IPS DF 6.9 (cell line): ENCODE results near the gene KIAA0232.

Source experiments
- DNase-seq: peaks from one replicate; pipeline ENCODE4 v3.0.0-alpha.2; 2013; ENCODE audit warnings: low read depth, low spot score
- H3K27ac ChIP-seq: one replicate; pipeline ENCODE4 v1.5.1; 2013; ENCODE audit warnings: low read length, control low read depth
- H3K27me3 ChIP-seq: 2 replicates; pipeline ENCODE4 v1.6.1; 2013; ENCODE audit warnings: mild to moderate bottlenecking, low read length; ENCODE audit not compliant: control insufficient read depth, insufficient read depth
- H3K36me3 ChIP-seq: 2 replicates; pipeline ENCODE4 v1.6.1; 2013; ENCODE audit warnings: low read length; ENCODE audit not compliant: control insufficient read depth, insufficient read depth
- H3K4me1 ChIP-seq: 2 replicates; pipeline ENCODE4 v1.6.1; 2013; ENCODE audit warnings: low read length; ENCODE audit not compliant: control insufficient read depth, insufficient read depth
- H3K4me3 ChIP-seq: 2 replicates; pipeline ENCODE4 v1.5.1; 2013; ENCODE audit warnings: mild to moderate bottlenecking, low read length
- H3K9me3 ChIP-seq: 2 replicates; pipeline ENCODE4 v1.6.1; 2013; ENCODE audit warnings: low read length, inconsistent platforms; ENCODE audit not compliant: control insufficient read depth, insufficient read depth
- WGBS: extraction: QIAGEN DNeasy Blood & Tissue Kit; methylation state at CpG from one replicate; pipeline ENCODE4 v1.1.7; 2013; ENCODE audit warnings: mixed read lengths, missing lambda C conversion rate; ENCODE audit not compliant: insufficient read length, insufficient coverage; 5-methylcytosine and 5-hydroxymethylcytosine counted together

KIAA0232 gene

GRCh38 chr4:6782147-6782845, at the start of gene KIAA0232:
KIAA0232 (plus strand) TSS chr4:6782727; CDS start chr4:6824454, 41,727 bp downstream.
- no peaks in the 10 kb centered on the region for H3K36me3 ChIP-seq
- H3K4me3 ChIP-seq = peak within 1 kb of the TSS; percentile 98
- no peak within 1 kb of the TSS for H3K27ac ChIP-seq
- H3K9me3 ChIP-seq = no peaks in the 10 kb centered on the region
- no CpG with 5 or more reads among the region's 100 CpGs for WGBS
- peaks cover 3% of the 10 kb centered on the region; the same call in 1 of the 2 replicates for H3K4me1 ChIP-seq
- no peaks in the 10 kb centered on the region for H3K27me3 ChIP-seq
- DNase-seq = no peak

DNA sequence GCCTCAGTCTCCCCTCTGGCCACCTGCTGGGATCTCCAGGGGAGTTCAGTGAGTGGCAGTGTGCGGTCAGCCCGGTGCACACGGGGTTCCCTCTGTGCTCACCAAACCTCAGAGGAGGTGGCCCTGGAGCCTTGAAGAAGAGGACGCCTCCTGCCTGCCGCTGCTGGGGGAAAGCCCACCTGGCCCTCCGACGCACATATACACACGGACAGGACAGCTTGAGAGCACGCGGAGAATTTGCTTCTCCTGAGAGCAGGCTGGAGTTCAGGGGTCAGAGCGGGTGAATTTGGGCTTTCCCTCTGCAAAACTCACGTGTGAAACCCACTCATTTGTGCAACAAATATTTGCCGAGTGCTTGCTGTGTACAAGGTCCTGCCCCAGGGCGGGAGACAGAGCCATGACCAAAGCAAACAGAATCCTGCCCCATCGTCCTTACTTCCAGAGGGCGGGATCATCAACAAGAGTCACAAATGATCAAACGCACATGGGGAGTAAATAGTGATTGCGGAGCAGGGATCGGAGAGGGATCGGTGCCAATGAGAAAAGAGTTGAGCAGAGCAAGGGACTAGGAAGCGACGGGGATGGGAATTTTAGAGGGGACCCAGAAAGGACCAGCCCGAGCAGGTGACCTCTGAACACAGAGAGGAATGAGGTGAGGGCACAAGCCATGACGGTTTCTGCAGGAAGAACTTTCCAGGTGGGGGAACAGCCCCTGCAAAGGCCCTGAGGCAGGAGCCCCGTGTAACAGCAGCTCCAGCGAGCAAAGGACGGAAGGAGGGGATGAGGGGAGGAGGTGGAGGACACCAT, 49.0 kb upstream of the KIAA0232 start:
- no peaks in the 10 kb centered on the region for H3K9me3 ChIP-seq
- H3K27ac ChIP-seq = no peak overlapping the region
- WGBS = no CpG with 5 or more reads among the region's 27 CpGs
- no peak for DNase-seq
- no peaks in the 10 kb centered on the region for H3K27me3 ChIP-seq
- H3K36me3 ChIP-seq = no peaks in the 10 kb centered on the region
- no peak overlapping the region for H3K4me3 ChIP-seq
- no peaks in the 10 kb centered on the region for H3K4me1 ChIP-seq

DNA sequence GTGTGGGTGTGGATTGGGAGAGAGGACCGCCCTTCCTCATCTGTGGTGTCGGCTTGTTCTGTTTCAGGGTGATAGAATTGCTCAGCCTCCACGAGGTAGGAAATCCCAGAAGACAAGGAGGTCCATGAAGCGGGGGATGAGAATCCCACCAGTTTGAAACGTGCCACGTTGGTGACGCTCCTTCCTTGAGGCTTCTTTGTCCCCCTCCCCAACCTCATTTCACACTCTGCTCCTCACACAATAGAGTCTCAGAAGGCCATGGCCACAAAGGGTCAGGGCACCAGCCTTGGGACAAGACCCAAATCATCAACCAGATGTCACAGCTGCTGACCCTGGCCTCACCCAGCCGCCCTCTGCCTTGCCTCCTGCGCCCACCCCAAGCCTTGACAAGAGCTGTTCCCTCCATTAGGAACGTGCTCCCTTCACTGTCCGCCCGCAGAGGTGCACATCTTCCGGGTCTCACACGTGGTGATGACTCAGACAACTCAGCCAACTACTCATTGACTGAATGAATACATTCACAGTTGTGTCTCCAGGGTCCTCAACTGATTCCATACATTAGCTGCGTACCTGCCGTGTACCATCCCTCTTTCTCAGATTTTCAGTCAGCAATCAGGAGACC, 48.3 kb upstream of the KIAA0232 start:
- no peak overlapping the region for H3K4me3 ChIP-seq
- no peaks in the 10 kb centered on the region for H3K4me1 ChIP-seq
- no peaks in the 10 kb centered on the region for H3K36me3 ChIP-seq
- no peak overlapping the region for H3K27ac ChIP-seq
- DNase-seq = no peak
- H3K27me3 ChIP-seq = no peaks in the 10 kb centered on the region
- no CpG with 5 or more reads among the region's 16 CpGs for WGBS
- no peaks in the 10 kb centered on the region for H3K9me3 ChIP-seq

DNA sequence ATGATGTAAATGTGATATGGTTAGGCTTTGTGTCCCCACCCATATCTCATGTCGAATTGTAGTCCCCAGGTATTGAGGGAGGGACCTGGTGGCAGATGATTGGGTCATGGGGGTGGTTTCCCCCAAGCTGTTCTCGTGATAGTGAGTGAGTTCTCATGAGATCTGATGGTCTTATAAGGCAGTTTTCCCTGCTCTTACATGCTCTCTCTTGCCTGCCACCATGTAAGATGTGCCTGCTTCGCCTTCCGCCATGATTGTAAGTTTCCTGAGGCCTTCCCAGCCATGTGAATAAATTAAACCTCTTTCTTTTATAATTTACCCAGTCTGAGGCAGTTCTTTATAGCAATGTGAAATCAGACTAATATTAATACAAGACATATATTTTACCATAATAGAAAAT, 42.6 kb upstream of the KIAA0232 start:
- Histone ChIP-seq H3K27ac (no peak overlapping the region), H3K36me3 (no peaks in the 10 kb centered on the region), H3K9me3 (no peaks in the 10 kb centered on the region), H3K27me3 (no peaks in the 10 kb centered on the region), H3K4me1 (no peaks in the 10 kb centered on the region), H3K4me3 (no peak overlapping the region)
- no peak for DNase-seq
- no CpG with 5 or more reads among the region's 4 CpGs for WGBS

DNA sequence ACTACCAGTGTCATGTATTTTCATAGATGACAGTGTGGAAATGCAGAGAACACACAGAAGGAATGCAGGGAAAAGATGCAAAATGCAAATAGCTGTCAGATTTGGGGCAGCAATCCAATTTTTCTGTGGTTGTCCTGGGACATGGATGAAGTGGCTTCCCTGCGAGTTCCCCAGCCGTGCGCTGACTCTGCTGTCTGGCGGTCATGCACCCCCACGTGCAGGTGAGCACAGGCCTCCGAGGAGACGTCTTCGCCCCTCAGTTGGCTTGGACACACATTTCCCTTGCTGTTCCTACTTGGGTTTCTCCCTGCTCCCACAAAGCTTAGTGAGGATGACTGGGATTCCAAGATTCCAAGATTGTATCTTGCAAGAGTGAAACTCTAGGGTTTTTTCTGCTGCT, 42.2 kb upstream of the KIAA0232 start:
- H3K4me1 ChIP-seq = no peaks in the 10 kb centered on the region
- no peak overlapping the region for H3K4me3 ChIP-seq
- no peak overlapping the region for H3K27ac ChIP-seq
- H3K36me3 ChIP-seq = no peaks in the 10 kb centered on the region
- no peak for DNase-seq
- no CpG with 5 or more reads among the region's 8 CpGs for WGBS
- no peaks in the 10 kb centered on the region for H3K27me3 ChIP-seq
- no peaks in the 10 kb centered on the region for H3K9me3 ChIP-seq

- no peak for DNase-seq
- Histone ChIP-seq H3K27ac (no peak overlapping the region), H3K4me3 (no peak overlapping the region), H3K9me3 (no peaks in the 10 kb centered on the region), H3K27me3 (no peaks in the 10 kb centered on the region), H3K4me1 (no peaks in the 10 kb centered on the region), H3K36me3 (no peaks in the 10 kb centered on the region)
- 100% methylated on average over 1 of the region's 2 CpGs for WGBS
Measured at GRCh38 chr4:6742507-6742906, 40.0 kb upstream of the KIAA0232 start.

DNA sequence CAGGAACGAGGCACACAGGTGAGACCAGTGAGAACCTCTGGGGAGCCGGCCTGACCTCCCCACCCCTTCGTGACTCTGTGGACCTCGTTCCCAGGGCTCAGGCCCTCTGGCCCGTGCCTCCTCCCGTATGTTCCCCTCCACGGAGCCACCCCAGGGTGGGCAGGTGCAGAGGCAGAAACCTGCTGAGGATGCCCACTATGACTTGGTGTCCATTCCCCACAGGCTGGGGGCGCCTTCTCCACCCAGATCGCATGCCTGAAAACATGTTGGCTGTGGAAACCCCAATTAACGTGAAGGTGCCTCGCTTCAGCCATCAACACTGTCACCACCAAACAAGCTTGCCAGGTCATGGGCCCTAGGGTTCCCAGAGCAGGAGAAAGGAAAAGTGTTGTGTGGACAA, 39.5 kb upstream of the KIAA0232 start:
- H3K27ac ChIP-seq = no peak overlapping the region
- H3K36me3 ChIP-seq = no peaks in the 10 kb centered on the region
- no CpG with 5 or more reads among the region's 11 CpGs for WGBS
- DNase-seq = no peak
- H3K27me3 ChIP-seq = no peaks in the 10 kb centered on the region
- no peaks in the 10 kb centered on the region for H3K4me1 ChIP-seq
- H3K9me3 ChIP-seq = no peaks in the 10 kb centered on the region
- H3K4me3 ChIP-seq = no peak overlapping the region

- H3K4me1 ChIP-seq = no peaks in the 10 kb centered on the region
- no peak for DNase-seq
- H3K27ac ChIP-seq = no peak overlapping the region
- H3K27me3 ChIP-seq = no peaks in the 10 kb centered on the region
- WGBS = no CpG with 5 or more reads among the region's 20 CpGs
- no peaks in the 10 kb centered on the region for H3K9me3 ChIP-seq
- H3K36me3 ChIP-seq = no peaks in the 10 kb centered on the region
- H3K4me3 ChIP-seq = no peak overlapping the region
Measured at GRCh38 chr4:6746721-6747293, 35.7 kb upstream of the KIAA0232 start.

GRCh38 chr4:6747294-6748051, 35.1 kb upstream of the KIAA0232 start:
- Histone ChIP-seq H3K36me3 (no peaks in the 10 kb centered on the region), H3K4me3 (no peak overlapping the region), H3K9me3 (no peaks in the 10 kb centered on the region), H3K27ac (no peak overlapping the region), H3K4me1 (no peaks in the 10 kb centered on the region), H3K27me3 (no peaks in the 10 kb centered on the region)
- WGBS = no CpG with 5 or more reads among the region's 11 CpGs
- DNase-seq = no peak

DNA sequence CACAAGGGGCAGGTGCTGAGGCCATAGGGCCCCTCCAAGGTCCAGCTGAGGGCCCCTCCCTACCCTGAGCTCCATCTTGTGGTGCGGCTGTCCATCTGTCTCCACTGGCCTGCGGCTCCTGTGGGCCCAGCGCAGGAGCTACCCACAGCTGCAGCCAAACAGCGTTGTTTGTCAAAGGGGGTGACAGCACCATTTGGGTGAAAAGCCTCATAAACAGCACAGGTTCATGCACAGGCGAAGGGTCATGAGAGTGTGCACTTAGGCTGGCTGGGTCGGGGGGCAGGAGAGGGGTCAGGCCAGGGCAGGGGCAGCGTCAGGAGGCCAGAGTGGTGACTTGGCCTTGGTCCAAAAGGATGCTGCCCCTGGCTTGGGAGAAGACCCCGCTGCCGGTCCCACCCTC, 34.2 kb upstream of the KIAA0232 start:
- DNase-seq = no peak
- WGBS = no CpG with 5 or more reads among the region's 9 CpGs
- Histone ChIP-seq H3K36me3 (no peaks in the 10 kb centered on the region), H3K9me3 (no peaks in the 10 kb centered on the region), H3K4me1 (no peaks in the 10 kb centered on the region), H3K4me3 (no peak overlapping the region), H3K27ac (no peak overlapping the region), H3K27me3 (no peaks in the 10 kb centered on the region)
